HuH-7.5 (cell line): ENCODE data around the gene USP31.

Experiments
- DNase-seq: peaks from one replicate; pipeline ENCODE4 v3.0.0; 2011; ENCODE audit warnings: low spot score

Gene USP31

DNA sequence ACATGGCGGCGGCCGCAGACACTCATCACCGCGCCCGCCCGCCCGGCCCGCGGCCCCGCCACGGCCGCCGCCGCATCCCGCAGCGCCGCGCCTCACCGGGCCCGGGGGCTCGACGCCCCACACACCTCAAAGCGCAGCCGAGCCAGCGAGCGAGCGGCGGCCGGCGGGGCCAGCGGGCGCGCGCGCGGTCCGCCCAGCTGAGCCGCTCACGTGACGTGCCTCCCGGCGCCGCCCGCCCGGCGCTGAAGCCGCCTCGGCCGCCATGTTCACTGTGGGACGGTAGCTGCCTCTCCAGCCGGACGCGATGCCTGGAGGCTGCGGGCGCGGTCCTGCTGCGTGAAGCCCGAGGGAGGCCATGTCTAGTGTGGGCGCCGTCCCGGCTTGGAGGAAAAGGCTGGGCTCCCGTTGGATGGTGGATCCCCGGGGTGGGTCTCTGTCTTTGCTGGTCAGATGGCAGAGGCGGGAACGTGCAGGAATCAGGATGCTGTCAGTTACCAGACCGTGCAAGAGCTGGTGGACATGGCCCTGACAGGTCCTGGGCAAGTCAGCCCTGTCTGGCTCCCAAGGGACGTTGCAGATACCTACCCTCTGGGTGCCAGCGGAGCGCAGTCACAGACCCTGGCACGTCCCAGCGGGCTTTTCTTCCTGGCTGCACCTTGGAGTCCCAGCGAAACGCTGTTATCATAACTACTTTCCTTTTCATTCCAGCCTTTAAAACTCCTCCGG, at the start of gene USP31:
USP31 (minus strand) TSS at position 186 of the 726 bp plus-strand sequence; CDS start at position 4, 182 bp downstream.
- peak; percentile 78 for DNase-seq

GRCh38 chr16:23196539-23196938, 47.3 kb upstream of the USP31 start:
- no peak for DNase-seq

DNA sequence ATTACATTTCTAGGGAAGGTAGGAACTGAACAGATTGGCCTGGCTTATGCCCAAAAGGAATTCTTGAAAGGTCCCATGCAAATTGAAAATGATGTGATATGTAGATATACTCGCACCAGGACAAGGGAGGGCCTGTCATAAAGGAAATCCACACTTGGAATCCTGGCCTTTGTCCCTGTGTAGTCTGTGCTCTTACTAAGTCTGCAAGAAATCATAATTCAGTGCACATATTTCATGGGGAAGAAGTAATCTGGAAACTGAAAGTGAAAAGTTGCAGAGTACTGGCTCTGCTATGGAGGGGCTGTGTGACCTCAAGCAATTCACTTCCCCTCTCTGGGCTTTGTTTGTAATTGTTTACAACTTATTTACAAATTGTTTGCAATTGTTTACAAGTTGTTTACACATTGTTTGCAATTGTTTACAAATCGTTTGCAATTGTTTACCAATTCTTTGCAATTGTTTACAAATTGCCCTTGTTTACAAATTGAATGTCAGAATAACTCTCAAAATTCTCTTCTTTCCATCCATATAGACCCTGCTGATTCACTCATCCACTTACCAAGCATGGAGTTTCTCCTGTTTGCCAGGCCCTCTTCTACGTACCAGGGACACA, 46.2 kb upstream of the USP31 start:
- DNase-seq: no peak

DNA sequence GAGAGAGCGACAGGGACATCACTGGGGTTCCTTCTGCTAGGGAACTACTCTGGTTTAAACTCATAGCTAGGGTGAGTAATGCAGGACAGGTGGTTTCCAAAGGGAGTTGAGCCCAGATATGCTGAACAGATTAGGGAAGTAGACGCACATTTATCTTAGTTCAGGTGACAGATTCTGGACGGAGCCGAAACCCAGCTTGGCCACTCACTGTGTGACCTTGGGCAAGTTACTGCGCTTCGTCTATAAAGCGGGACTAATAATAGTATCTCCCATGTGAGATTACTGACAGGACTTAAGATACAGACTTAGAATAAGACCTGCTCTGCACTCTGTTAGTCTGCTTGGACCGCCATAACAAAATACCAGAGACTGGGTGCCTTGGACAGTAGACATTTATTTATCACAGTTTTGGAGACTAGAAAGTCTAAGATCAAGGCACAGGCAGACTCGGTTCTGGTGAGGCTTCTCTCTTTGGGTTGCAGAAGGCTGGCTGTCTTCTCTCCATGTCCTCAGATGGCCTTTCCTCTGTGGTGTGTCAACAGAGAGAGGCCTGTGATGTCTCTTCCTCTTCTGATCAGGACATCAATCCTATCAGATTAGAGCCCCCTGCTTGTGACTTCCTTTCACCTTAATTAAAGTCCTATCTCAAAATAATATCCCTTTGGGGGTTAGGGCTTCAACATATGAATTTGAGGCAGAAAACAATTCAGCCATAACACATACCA, 45.4 kb upstream of the USP31 start:
- DNase-seq: no peak

DNA sequence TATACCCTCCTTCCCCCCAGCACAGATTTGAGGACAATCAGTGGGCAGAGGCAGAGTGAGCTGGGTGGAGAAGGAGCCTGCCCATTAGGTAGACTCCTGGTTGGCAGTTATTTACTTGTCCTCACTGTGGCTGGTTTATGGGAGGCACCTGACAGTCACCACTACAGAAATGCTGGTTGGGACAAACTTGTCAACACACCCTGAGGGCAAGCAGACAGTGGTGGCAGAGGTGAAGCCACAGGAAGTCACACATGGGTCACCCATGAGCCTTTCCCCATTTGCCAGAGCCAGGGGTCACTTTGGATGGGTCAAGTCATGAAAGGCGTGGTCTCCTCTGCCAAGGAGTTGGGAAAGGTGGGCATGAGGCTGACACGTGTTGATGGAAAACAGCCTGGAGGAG, 39.7 kb upstream of the USP31 start:
- DNase-seq: no peak

DNA sequence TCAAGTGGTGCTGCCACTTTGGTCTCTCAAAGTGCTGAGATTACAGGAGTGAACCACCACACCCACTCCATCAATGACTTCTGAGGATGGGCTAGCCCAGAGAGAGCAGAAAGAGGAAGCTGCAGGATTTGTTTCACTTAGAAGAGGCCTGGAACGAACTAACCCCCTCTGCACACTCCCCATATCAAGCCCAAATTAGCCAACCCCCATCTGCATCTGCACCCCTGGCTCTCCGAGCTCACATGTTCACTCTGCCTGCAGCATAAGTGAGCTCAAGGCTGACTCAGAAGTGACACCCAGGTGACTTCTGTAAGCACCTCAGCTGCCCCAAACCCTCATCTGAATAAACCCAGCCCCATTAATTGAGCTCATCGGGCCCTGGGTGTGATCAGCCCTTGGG, 38.1 kb upstream of the USP31 start:
- DNase-seq: no peak

DNA sequence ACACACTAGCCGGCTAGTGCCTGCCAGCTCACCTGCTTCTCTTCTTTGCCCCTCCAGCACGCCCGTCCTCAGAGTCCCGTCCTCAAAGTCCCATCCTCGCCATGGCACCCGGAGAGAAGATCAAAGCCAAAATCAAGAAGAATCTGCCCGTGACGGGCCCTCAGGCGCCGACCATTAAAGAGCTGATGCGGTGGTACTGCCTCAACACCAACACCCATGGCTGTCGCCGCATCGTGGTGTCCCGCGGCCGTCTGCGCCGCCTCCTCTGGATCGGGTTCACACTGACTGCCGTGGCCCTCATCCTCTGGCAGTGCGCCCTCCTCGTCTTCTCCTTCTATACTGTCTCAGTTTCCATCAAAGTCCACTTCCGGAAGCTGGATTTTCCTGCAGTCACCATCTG, 36.9 kb upstream of the USP31 start:
- no peak for DNase-seq

DNA sequence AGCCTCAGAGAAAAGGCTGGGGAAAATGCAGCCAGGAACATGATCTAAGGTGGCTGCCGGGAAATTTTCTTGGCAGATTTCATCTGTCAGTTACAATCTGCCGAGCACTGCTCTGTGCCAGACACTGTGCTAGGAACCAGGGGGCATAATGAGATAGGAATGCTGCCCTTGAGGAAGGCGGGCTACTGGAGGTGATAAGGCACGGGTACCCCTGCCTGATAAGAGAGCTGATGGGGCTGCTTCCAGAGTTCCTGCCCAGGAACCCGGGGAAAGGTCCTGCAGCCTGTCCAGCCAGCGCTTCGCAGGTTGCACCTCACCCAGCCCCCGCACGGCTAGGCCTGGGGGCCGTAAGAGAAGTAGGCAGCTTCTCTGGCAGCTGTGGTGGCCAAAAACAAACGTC, 36.4 kb upstream of the USP31 start:
- no peak for DNase-seq

- DNase-seq: no peak
These were observed 34.3 kb upstream of the USP31 start for GRCh38 chr16:23183543-23183862.

- DNase-seq: peak; percentile 16
These were observed 33.7 kb upstream of the USP31 start, which contains the start of gene SCNN1G for GRCh38 chr16:23182679-23183542. TSS of gene SCNN1G (plus strand) at chr16:23182745. CDS start at chr16:23186272, 3,527 bp downstream.

DNA sequence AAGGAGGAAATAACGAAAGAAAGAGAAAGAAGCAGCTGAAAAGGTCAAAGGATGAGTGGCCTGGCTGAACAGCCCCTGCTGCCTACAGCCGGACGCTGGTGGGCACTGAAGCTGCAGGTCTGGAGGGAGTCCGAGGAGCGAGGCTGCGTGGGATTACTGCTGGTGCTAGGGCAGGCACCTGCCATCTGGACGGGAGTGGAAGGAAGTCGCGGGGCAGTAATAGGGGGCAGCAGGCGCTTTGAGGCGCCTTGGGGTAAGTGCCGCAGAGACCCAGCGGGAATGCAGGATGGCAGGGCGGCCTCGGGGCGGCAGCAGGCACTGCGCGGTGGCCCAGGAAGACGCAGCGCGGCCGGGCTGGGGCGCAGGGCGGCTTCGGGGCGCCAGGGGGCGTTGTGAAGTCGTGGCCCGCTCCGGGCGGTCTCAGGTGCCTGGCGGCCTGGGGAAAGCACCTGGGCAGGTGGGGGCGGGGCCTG, 33.0 kb upstream of the USP31 start:
- DNase-seq: peak; percentile 79

- DNase-seq: no peak
These were observed 32.3 kb upstream of the USP31 start for GRCh38 chr16:23181506-23181905.

DNA sequence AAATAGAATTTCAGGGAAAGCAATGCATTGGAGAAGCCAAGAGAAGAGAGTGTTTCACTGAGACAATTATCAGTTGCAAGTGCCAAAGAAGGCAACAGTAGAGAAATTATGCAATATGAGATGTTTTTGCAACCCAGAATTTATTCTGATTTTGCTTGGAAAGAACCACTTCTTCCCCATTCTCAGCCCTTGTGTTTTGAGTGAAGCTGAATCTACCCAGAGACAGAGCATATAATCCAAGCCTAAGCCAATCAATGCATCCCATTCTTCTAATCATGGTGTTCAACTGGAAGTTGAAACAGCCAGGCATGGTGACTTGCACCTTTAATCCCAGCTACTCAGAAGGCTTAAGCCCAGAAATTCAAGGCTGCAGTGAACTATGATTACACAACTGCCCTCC, 26.4 kb upstream of the USP31 start:
- no peak for DNase-seq

DNA sequence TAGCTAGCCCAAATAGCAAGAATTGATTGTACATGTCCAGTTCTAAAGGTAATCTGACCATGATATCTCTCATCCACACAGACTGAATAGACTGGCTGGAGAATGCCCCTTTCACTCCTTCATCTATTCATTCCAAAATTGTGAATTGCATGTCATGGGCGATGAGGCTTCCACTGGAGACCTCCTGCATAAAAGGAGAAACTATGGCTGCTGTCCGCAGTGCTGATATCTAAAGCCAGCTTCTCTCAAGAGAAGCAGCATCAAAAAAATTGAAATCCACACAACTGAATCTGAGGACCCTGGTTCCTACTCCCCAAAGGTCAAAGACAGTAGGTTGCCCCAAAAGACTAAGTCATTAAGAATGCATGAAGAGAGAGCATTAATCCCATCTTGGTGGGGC, 25.4 kb upstream of the USP31 start:
- no peak for DNase-seq

DNA sequence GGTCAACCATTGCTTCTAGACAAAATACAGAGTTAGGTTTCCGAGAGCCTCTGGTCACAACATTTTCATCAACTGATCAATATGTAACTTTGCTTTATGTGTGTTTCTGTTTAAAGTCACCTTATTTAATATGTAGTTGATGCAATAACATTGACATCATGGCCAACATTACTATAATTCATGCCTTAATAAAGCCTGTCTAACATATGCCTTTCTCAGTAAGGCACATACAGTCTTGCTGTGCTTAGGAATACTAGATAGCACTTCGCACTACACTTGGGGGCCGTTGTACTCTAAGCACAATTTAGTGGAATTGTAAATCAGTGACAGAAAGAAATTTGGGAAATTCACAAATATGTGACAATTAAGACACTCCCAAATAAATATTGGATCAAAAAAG, 23.7 kb upstream of the USP31 start:
- DNase-seq: no peak

GRCh38 chr16:23172583-23172982, 23.3 kb upstream of the USP31 start:
- DNase-seq: no peak

DNA sequence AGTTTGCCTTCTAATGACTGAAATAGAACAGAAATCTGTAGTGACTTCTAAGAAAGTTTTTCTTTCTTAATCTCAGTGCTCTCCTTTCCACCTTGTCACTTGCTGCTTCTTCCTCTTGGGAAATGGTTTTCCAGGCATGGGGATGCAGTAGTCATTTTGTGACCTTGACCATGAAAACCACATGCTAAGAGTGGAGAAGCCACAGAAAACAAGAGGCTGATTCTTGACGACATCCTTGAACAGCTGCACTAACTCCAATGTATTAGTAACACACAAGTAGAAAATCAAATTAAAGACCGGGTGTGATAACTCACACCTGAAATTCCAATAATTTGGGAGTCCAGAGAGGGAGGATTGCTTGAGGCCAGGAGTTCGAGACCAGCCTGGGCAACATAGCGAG, 15.5 kb upstream of the USP31 start:
- no peak for DNase-seq

GRCh38 chr16:23163921-23164320, 14.7 kb upstream of the USP31 start:
- no peak for DNase-seq

- DNase-seq: no peak
These were observed 11.3 kb upstream of the USP31 start for GRCh38 chr16:23160574-23160973.

DNA sequence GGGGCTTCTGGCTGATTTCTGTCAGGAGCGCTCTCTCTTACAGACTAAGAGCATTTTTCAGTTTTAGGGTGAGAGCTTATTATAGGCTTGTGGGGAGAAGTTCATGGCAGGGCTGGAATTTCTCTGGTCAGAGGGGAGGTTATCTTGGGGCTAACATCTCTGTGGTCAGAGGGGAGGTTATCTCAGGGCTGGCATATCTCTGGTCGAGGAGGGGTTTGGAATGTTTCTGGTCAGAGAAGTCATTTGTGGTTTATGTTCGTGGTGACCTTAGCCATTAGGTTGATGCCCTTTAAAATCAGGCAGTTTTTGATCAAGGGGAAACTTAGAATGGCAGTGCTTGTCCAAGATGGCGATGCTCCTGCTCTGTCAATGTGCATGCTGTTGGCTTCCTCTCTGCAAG, 10.8 kb upstream of the USP31 start:
- DNase-seq: no peak

GRCh38 chr16:23158114-23158513, 8.9 kb upstream of the USP31 start:
- DNase-seq: no peak

- DNase-seq: no peak
These were observed 7.8 kb upstream of the USP31 start for GRCh38 chr16:23156946-23157460.
